ENCODE results near the gene ANKS1B. TPM values are rescaled to one million over a fixed set of nuclear protein-coding genes. Genes with fewer than 3 reads are reported as not detected.

Gene ANKS1B
- polyA plus RNA-seq, 1 experiment, result 0.27 TPM

GRCh38 chr12:99695050-99695449, 289.7 kb downstream of the ANKS1B start:
- CTCF ChIA-PET, result no interaction called here
- Histone ChIP-seq H3K4me3 (ENCODE audit: low read depth, low read length) (no peak overlapping the region), H3K36me3 (ENCODE audit: control insufficient read depth, insufficient read depth, low read length) (no peaks in the 10 kb centered on the region), H3K27me3 (ENCODE audit: control insufficient read depth, insufficient read depth, low read length) (no peaks in the 10 kb centered on the region)
- no peak for DNase-seq (ENCODE audit: low read depth)
- no peak for TF ChIP-seq CTCF (IDR thresholded peaks at IDR 0.05; ENCODE audit: insufficient read depth, low read depth, low read length)
- POLR2A ChIA-PET, result no interaction called here

- no peaks in the 10 kb centered on the region for H3K36me3 ChIP-seq (ENCODE audit: control insufficient read depth, insufficient read depth, low read length)
- CTCF ChIA-PET, result no interaction called here
- POLR2A ChIA-PET, result no interaction called here
- no peaks in the 10 kb centered on the region for H3K27me3 ChIP-seq (ENCODE audit: control insufficient read depth, insufficient read depth, low read length)
- no peak overlapping the region for H3K4me3 ChIP-seq (ENCODE audit: low read depth, low read length)
- TF ChIP-seq CTCF (IDR thresholded peaks at IDR 0.05; ENCODE audit: insufficient read depth, low read depth, low read length), result no peak
- no peak for DNase-seq (ENCODE audit: low read depth)
Observed at GRCh38 chr12:99686142-99686541, 298.6 kb downstream of the ANKS1B start.

- Histone ChIP-seq H3K27me3 (ENCODE audit: control insufficient read depth, insufficient read depth, low read length) (no peaks in the 10 kb centered on the region), H3K4me3 (ENCODE audit: low read depth, low read length) (no peak overlapping the region), H3K36me3 (ENCODE audit: control insufficient read depth, insufficient read depth, low read length) (no peaks in the 10 kb centered on the region)
- CTCF ChIA-PET, result no interaction called here
- no peak for TF ChIP-seq CTCF (IDR thresholded peaks at IDR 0.05; ENCODE audit: insufficient read depth, low read depth, low read length)
- POLR2A ChIA-PET, result no interaction called here
- DNase-seq (ENCODE audit: low read depth), result no peak
Observed at GRCh38 chr12:99680276-99680675, 304.5 kb downstream of the ANKS1B start.

GRCh38 chr12:99670635-99671034, 314.1 kb downstream of the ANKS1B start:
- Histone ChIP-seq H3K27me3 (ENCODE audit: control insufficient read depth, insufficient read depth, low read length) (no peaks in the 10 kb centered on the region), H3K4me3 (ENCODE audit: low read depth, low read length) (no peak overlapping the region), H3K36me3 (ENCODE audit: control insufficient read depth, insufficient read depth, low read length) (no peaks in the 10 kb centered on the region)
- no peak for DNase-seq (ENCODE audit: low read depth)
- CTCF ChIA-PET, result no interaction called here
- TF ChIP-seq CTCF (IDR thresholded peaks at IDR 0.05; ENCODE audit: insufficient read depth, low read depth, low read length), result no peak
- POLR2A ChIA-PET, result no interaction called here

- CTCF ChIA-PET, result interaction anchor here (0.9 to 2.5 kb wide), 3 partner anchors 21 to 615 kb away, joined by 3 to 17 read pairs (median 5); no protein-coding TSS in a partner anchor
- TF ChIP-seq CTCF (IDR thresholded peaks at IDR 0.05; ENCODE audit: insufficient read depth, low read depth, low read length), result no peak
- Histone ChIP-seq H3K36me3 (ENCODE audit: control insufficient read depth, insufficient read depth, low read length) (no peaks in the 10 kb centered on the region), H3K27me3 (ENCODE audit: control insufficient read depth, insufficient read depth, low read length) (no peaks in the 10 kb centered on the region), H3K4me3 (ENCODE audit: low read depth, low read length) (no peak overlapping the region)
- no peak for DNase-seq (ENCODE audit: low read depth)
- POLR2A ChIA-PET, result no interaction called here
Observed at GRCh38 chr12:99658671-99659349, 325.9 kb downstream of the ANKS1B start.
